Measurements from ENCODE around the gene MYO10. TPM values are rescaled to one million over a fixed set of nuclear protein-coding genes. Genes with fewer than 3 reads are reported as not detected.

MYO10 gene
- total RNA-seq, 1 experiment from 2014 or later = 89.8 TPM

- TF ChIP-seq, protein P1, sequence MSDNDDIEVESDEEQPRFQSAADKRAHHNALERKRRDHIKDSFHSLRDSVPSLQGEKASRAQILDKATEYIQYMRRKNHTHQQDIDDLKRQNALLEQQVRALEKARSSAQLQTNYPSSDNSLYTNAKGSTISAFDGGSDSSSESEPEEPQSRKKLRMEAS (CRISPR knock-in tag; IDR thresholded peaks at IDR 0.05) = no peak
- TF ChIP-seq FOXP1 (CRISPR knock-in tag; IDR thresholded peaks at IDR 0.05; ENCODE audit: borderline replicate concordance) (no peak), ZNF532 (CRISPR knock-in tag; IDR thresholded peaks at IDR 0.05; ENCODE audit: borderline replicate concordance) (no peak), NFE2L1 (CRISPR knock-in tag; IDR thresholded peaks at IDR 0.05) (no peak), FOXK1 (CRISPR knock-in tag; IDR thresholded peaks at IDR 0.05) (no peak), EMX1 (CRISPR knock-in tag; IDR thresholded peaks at IDR 0.05) (no peak), TEAD1 (CRISPR knock-in tag; IDR thresholded peaks at IDR 0.05) (no peak), ZNF138 (CRISPR knock-in tag; conservative IDR thresholded peaks at IDR 0.05) (no peak), RELA (CRISPR knock-in tag; IDR thresholded peaks at IDR 0.05; ENCODE audit: borderline replicate concordance) (no peak), NR2C2 (CRISPR knock-in tag; IDR thresholded peaks at IDR 0.05) (no peak)
- TF ChIP-seq, protein P2, sequence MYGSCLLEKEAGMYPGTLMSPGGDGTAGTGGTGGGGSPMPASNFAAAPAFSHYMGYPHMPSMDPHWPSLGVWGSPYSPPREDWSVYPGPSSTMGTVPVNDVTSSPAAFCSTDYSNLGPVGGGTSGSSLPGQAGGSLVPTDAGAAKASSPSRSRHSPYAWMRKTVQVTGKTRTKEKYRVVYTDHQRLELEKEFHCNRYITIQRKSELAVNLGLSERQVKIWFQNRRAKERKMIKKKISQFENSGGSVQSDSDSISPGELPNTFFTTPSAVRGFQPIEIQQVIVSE (CRISPR knock-in tag; IDR thresholded peaks at IDR 0.05; ENCODE audit: borderline replicate concordance) = no peak
- DNase-seq (ENCODE audit: low spot score) (no peak), ATAC-seq (no peak)
- CTCF ChIA-PET = no interaction called here
- H3K4me1 Mint-ChIP-seq = peaks cover 24% of the 10 kb centered on the region
- no peak overlapping the region for H3K4me3 Mint-ChIP-seq
- POLR2A ChIA-PET = no interaction called here
- no peak overlapping the region for H3K27ac Mint-ChIP-seq
- no peaks in the 10 kb centered on the region for H3K9me3 Mint-ChIP-seq
- no peaks in the 10 kb centered on the region; the same call in 1 of the 2 replicates for H3K36me3 Mint-ChIP-seq
- peaks cover 26% of the 10 kb centered on the region for H3K27me3 Mint-ChIP-seq (ENCODE audit: low read depth)
Observed at GRCh38 chr5:16927613-16928012, 8.5 kb downstream of the MYO10 start.

DNA sequence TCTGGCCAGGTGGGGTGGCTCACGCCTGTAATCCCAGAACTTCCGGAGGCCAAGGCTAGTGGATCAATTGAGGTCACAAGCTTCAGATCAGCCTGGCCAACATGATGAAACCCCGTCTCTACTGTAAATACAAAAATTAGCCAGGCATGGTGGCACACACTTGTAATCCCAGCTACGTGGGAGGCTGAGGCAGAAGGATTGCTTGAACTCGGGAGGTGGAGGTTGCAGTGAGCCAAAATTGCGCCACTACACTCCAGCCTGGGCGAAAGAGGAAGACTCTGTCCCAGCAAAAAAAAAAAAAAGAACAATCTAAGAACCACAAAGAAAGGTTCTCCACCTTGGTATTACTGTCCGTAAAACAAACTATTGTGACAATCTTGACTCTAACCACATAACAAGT, 9.7 kb downstream of the MYO10 start:
- peaks cover 15% of the 10 kb centered on the region for H3K4me1 Mint-ChIP-seq
- no peaks in the 10 kb centered on the region; the same call in 1 of the 2 replicates for H3K36me3 Mint-ChIP-seq
- ChIA-PET CTCF (no interaction called here), POLR2A (no interaction called here)
- no peak overlapping the region for H3K4me3 Mint-ChIP-seq
- H3K9me3 Mint-ChIP-seq = no peaks in the 10 kb centered on the region
- ATAC-seq (no peak), DNase-seq (ENCODE audit: low spot score) (no peak)
- H3K27ac Mint-ChIP-seq = no peak overlapping the region
- H3K27me3 Mint-ChIP-seq (ENCODE audit: low read depth) = peaks cover 14% of the 10 kb centered on the region
- no peak for TF ChIP-seq ATF6 (CRISPR knock-in tag; IDR thresholded peaks at IDR 0.05)
- no peak for TF ChIP-seq HMGXB4 (CRISPR knock-in tag; IDR thresholded peaks at IDR 0.05)
- TF ChIP-seq TP53 (CRISPR knock-in tag; IDR thresholded peaks at IDR 0.05) = no peak
- no peak for TF ChIP-seq OVOL2 (CRISPR knock-in tag; IDR thresholded peaks at IDR 0.05; ENCODE audit: borderline replicate concordance)
- TF ChIP-seq, protein P3, sequence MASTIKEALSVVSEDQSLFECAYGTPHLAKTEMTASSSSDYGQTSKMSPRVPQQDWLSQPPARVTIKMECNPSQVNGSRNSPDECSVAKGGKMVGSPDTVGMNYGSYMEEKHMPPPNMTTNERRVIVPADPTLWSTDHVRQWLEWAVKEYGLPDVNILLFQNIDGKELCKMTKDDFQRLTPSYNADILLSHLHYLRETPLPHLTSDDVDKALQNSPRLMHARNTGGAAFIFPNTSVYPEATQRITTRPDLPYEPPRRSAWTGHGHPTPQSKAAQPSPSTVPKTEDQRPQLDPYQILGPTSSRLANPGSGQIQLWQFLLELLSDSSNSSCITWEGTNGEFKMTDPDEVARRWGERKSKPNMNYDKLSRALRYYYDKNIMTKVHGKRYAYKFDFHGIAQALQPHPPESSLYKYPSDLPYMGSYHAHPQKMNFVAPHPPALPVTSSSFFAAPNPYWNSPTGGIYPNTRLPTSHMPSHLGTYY (CRISPR knock-in tag; IDR thresholded peaks at IDR 0.05) = no peak
- no peak for TF ChIP-seq FOXP4 (CRISPR knock-in tag; IDR thresholded peaks at IDR 0.05)
- no peak for TF ChIP-seq ETV6 (CRISPR knock-in tag; IDR thresholded peaks at IDR 0.05)
- TF ChIP-seq ZNF263 (CRISPR knock-in tag; IDR thresholded peaks at IDR 0.05; ENCODE audit: low read depth) = no peak
- TF ChIP-seq, protein P4, sequence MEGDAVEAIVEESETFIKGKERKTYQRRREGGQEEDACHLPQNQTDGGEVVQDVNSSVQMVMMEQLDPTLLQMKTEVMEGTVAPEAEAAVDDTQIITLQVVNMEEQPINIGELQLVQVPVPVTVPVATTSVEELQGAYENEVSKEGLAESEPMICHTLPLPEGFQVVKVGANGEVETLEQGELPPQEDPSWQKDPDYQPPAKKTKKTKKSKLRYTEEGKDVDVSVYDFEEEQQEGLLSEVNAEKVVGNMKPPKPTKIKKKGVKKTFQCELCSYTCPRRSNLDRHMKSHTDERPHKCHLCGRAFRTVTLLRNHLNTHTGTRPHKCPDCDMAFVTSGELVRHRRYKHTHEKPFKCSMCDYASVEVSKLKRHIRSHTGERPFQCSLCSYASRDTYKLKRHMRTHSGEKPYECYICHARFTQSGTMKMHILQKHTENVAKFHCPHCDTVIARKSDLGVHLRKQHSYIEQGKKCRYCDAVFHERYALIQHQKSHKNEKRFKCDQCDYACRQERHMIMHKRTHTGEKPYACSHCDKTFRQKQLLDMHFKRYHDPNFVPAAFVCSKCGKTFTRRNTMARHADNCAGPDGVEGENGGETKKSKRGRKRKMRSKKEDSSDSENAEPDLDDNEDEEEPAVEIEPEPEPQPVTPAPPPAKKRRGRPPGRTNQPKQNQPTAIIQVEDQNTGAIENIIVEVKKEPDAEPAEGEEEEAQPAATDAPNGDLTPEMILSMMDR (IDR thresholded peaks at IDR 0.05) = no peak
- TF ChIP-seq ZNF317 (CRISPR knock-in tag; IDR thresholded peaks at IDR 0.05; ENCODE audit: borderline replicate concordance, low read depth) = no peak
